SK-N-SH treated with all-trans-retinoic acid at 6 μM for 48 hours (cell line): Measurements from ENCODE around the gene IMMT.

Experiments
- ATAC-seq: fragments of 200-7000 bp; cut with Tn5 transposase; 3 replicates; pipeline ENCODE4 v1.9.1; 2020; ENCODE audit warnings: mild to moderate bottlenecking, moderate library complexity
- ARNTL ChIP-seq: fragments of 450-650 bp; formaldehyde crosslinking; IDR thresholded peaks from 2 replicates; pipeline ENCODE4 v1.5.0; 2020; ENCODE audit warnings: low read depth, mild to moderate bottlenecking, moderate library complexity, borderline replicate concordance
- BACH2 ChIP-seq: fragments of 250-450 bp; sonication (Bioruptor Pico); IDR thresholded peaks from 2 replicates; pipeline ENCODE4 v1.9.0; 2021; ENCODE audit warnings: mild to moderate bottlenecking, borderline replicate concordance
- ESRRG ChIP-seq: fragments of 250-450 bp; sonication (Bioruptor Pico); IDR thresholded peaks from 2 replicates; pipeline ENCODE4 v1.6.1; 2021; ENCODE audit warnings: mild to moderate bottlenecking
- GLIS3 ChIP-seq: fragments of 250-450 bp; sonication (Bioruptor Pico); IDR thresholded peaks from 2 replicates; pipeline ENCODE4 v1.5.0; 2020; ENCODE audit warnings: mild to moderate bottlenecking, moderate library complexity
- ISL1 ChIP-seq: fragments of 250-450 bp; sonication (Bioruptor Pico); IDR thresholded peaks from 2 replicates; pipeline ENCODE4 v2.1.2; 2022; ENCODE audit warnings: mild to moderate bottlenecking, moderate library complexity
- OSR1 ChIP-seq: fragments of 250-450 bp; sonication (Bioruptor Pico); IDR thresholded peaks from 2 replicates; pipeline ENCODE4 v1.8.0; 2022; ENCODE audit warnings: moderate library complexity, mild to moderate bottlenecking, inconsistent platforms
- PATZ1 ChIP-seq: fragments of 250-450 bp; sonication (Bioruptor Pico); IDR thresholded peaks from 2 replicates; pipeline ENCODE4 v1.8.0; 2020; ENCODE audit warnings: mild to moderate bottlenecking, moderate library complexity, borderline replicate concordance
- PPARA ChIP-seq: fragments of 250-450 bp; sonication (Bioruptor Pico); IDR thresholded peaks from 2 replicates; pipeline ENCODE4 v1.5.0; 2020; ENCODE audit warnings: mild to moderate bottlenecking, borderline replicate concordance
- RARB ChIP-seq: fragments of 250-450 bp; sonication (Bioruptor Pico); IDR thresholded peaks from 2 replicates; pipeline ENCODE4 v1.8.0; 2021; ENCODE audit warnings: mild to moderate bottlenecking, moderate library complexity
- SNAI2 ChIP-seq: fragments of 250-450 bp; sonication (Bioruptor Pico); IDR thresholded peaks from 2 replicates; pipeline ENCODE4 v1.5.0; 2020; ENCODE audit warnings: mild to moderate bottlenecking, moderate library complexity
- TCF4 ChIP-seq: fragments of 250-450 bp; sonication (Bioruptor Pico); IDR thresholded peaks from 2 replicates; pipeline ENCODE4 v1.8.0; 2021; ENCODE audit warnings: mild to moderate bottlenecking, moderate library complexity, borderline replicate concordance
- TOX ChIP-seq: fragments of 250-450 bp; sonication (Bioruptor Pico); IDR thresholded peaks from 2 replicates; pipeline ENCODE4 v1.8.0; 2021; ENCODE audit warnings: mild to moderate bottlenecking, moderate library complexity, borderline replicate concordance
- TSHZ2 ChIP-seq: fragments of 250-450 bp; sonication (Bioruptor Pico); IDR thresholded peaks from 2 replicates; pipeline ENCODE4 v1.5.0; 2020; ENCODE audit warnings: mild to moderate bottlenecking, moderate library complexity
- ZC3H10 ChIP-seq: fragments of 250-450 bp; sonication (Bioruptor Pico); IDR thresholded peaks from 2 replicates; pipeline ENCODE4 v1.5.1; 2021; ENCODE audit warnings: mild to moderate bottlenecking, moderate library complexity
- ZFP3 ChIP-seq: fragments of 250-450 bp; sonication (Bioruptor Pico); IDR thresholded peaks from 2 replicates; pipeline ENCODE4 v1.5.0; 2020; ENCODE audit warnings: mild to moderate bottlenecking, moderate library complexity
- ZFP30 ChIP-seq: fragments of 450-650 bp; formaldehyde crosslinking; IDR thresholded peaks from 2 replicates; pipeline ENCODE4 v1.5.0; 2022; ENCODE audit warnings: mild to moderate bottlenecking, moderate library complexity
- ZNF565 ChIP-seq: fragments of 450-650 bp; formaldehyde crosslinking; conservative IDR thresholded peaks from 2 replicates; pipeline ENCODE4 v1.5.0; 2020; ENCODE audit warnings: low read depth, mild to moderate bottlenecking, moderate library complexity
- ZNF70 ChIP-seq: fragments of 450-650 bp; formaldehyde crosslinking; IDR thresholded peaks from 2 replicates; pipeline ENCODE4 v1.5.0; 2020; ENCODE audit warnings: mild to moderate bottlenecking, moderate library complexity
- ZNF8 ChIP-seq: fragments of 450-650 bp; formaldehyde crosslinking; IDR thresholded peaks from 2 replicates; pipeline ENCODE4 v1.5.0; 2020; ENCODE audit warnings: mild to moderate bottlenecking, moderate library complexity
- TF ChIP-seq, protein P1 (sequence below): fragments of 250-450 bp; sonication (Bioruptor Pico); IDR thresholded peaks from 2 replicates; pipeline ENCODE4 v1.5.1; 2020; ENCODE audit warnings: low read depth, mild to moderate bottlenecking, moderate library complexity
- TF ChIP-seq, protein P2 (sequence below): fragments of 250-450 bp; sonication (Bioruptor Pico); IDR thresholded peaks from 2 replicates; pipeline ENCODE4 v1.5.1; 2021; ENCODE audit warnings: mild to moderate bottlenecking, moderate library complexity
- TF ChIP-seq, protein P3 (sequence below): fragments of 250-450 bp; sonication (Bioruptor Pico); IDR thresholded peaks from 2 replicates; pipeline ENCODE4 v1.8.0; 2021; ENCODE audit warnings: low read depth, mild to moderate bottlenecking, moderate library complexity, borderline replicate concordance

IMMT gene

DNA sequence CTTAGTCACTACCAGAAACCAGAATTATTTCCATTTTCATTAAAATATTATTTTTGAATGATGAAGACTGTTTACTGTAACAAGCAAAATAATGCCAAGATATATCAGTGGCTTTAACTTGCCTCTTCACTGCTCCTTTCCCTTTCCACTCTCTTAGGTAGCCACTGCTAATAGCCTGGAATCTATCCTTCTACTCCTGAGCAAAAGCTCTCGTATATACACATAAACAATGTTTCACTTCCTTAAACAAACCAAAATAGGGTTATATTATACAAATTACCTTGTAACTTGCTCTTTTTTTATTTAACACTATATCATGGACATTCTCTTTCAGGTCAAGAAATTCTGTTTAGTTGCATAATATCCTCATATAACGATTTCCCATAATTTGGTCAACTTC lies 20.8 kb downstream of the IMMT start:
- no peak for ATAC-seq
- TF ChIP-seq TSHZ2 (CRISPR knock-in tag) = no peak

- TF ChIP-seq ESRRG (CRISPR knock-in tag) = no peak
- TF ChIP-seq GLIS3 (CRISPR knock-in tag) = no peak
- ATAC-seq = no peak
Observed at GRCh38 chr2:86172610-86173009, 22.7 kb downstream of the IMMT start.

DNA sequence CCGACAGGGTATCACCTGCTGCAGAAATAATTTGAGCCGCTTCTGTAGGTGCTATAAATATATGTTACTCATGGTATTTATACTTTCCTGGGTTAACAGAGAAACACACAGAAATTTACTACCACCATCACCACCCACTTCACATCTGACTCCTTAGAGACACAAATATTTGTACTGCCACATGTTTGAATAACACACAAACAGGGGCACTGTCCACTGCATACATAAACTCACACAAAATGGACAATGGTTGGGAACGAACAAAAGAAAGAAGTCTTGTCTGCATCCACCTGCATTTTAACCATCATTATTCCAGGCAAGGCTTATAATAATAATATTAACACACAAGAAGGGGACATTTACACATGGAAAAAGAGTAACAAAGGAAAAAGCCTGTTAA lies 24.0 kb downstream of the IMMT start:
- ATAC-seq = no peak
- no peak for TF ChIP-seq PATZ1
- no peak for TF ChIP-seq ZFP3 (CRISPR knock-in tag)
- no peak for TF ChIP-seq ZNF565 (CRISPR knock-in tag)
- no peak for TF ChIP-seq ZNF8 (CRISPR knock-in tag)
- TF ChIP-seq ZC3H10 (CRISPR knock-in tag) = no peak
- no peak for TF ChIP-seq GLIS3 (CRISPR knock-in tag)
- TF ChIP-seq PPARA (CRISPR knock-in tag) = no peak
- no peak for TF ChIP-seq ZNF70 (CRISPR knock-in tag)
- TF ChIP-seq, protein P1, sequence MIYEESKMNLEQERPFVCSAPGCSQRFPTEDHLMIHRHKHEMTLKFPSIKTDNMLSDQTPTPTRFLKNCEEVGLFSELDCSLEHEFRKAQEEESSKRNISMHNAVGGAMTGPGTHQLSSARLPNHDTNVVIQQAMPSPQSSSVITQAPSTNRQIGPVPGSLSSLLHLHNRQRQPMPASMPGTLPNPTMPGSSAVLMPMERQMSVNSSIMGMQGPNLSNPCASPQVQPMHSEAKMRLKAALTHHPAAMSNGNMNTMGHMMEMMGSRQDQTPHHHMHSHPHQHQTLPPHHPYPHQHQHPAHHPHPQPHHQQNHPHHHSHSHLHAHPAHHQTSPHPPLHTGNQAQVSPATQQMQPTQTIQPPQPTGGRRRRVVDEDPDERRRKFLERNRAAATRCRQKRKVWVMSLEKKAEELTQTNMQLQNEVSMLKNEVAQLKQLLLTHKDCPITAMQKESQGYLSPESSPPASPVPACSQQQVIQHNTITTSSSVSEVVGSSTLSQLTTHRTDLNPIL (CRISPR knock-in tag) = no peak
- TF ChIP-seq TCF4 (CRISPR knock-in tag) = no peak
- TF ChIP-seq, protein P2, sequence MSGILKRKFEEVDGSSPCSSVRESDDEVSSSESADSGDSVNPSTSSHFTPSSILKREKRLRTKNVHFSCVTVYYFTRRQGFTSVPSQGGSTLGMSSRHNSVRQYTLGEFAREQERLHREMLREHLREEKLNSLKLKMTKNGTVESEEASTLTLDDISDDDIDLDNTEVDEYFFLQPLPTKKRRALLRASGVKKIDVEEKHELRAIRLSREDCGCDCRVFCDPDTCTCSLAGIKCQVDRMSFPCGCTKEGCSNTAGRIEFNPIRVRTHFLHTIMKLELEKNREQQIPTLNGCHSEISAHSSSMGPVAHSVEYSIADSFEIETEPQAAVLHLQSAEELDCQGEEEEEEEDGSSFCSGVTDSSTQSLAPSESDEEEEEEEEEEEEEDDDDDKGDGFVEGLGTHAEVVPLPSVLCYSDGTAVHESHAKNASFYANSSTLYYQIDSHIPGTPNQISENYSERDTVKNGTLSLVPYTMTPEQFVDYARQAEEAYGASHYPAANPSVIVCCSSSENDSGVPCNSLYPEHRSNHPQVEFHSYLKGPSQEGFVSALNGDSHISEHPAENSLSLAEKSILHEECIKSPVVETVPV = no peak
- no peak for TF ChIP-seq SNAI2 (CRISPR knock-in tag)
- TF ChIP-seq BACH2 (CRISPR knock-in tag) = no peak
- no peak for TF ChIP-seq ARNTL
- TF ChIP-seq ZFP30 = no peak
- no peak for TF ChIP-seq RARB (CRISPR knock-in tag)
- TF ChIP-seq, protein P3, sequence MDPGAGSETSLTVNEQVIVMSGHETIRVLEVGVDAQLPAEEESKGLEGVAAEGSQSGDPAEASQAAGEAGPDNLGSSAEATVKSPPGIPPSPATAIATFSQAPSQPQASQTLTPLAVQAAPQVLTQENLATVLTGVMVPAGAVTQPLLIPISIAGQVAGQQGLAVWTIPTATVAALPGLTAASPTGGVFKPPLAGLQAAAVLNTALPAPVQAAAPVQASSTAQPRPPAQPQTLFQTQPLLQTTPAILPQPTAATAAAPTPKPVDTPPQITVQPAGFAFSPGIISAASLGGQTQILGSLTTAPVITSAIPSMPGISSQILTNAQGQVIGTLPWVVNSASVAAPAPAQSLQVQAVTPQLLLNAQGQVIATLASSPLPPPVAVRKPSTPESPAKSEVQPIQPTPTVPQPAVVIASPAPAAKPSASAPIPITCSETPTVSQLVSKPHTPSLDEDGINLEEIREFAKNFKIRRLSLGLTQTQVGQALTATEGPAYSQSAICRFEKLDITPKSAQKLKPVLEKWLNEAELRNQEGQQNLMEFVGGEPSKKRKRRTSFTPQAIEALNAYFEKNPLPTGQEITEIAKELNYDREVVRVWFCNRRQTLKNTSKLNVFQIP = no peak
- TF ChIP-seq TOX (CRISPR knock-in tag) = no peak
- TF ChIP-seq ESRRG (CRISPR knock-in tag) = no peak
- no peak for TF ChIP-seq OSR1

GRCh38 chr2:86170449-86170848 lies 24.8 kb downstream of the IMMT start:
- no peak for ATAC-seq

More at GRCh38 chr2:86170449-86170848, 24.8 kb downstream of the IMMT start:
- TF ChIP-seq ISL1 (no peak), ARNTL (no peak)
